ENCODE data around the gene SUFU.
A peak's percentile ranks its signal among the peaks of the same experiment; 100 is the strongest.

Gene SUFU

DNA sequence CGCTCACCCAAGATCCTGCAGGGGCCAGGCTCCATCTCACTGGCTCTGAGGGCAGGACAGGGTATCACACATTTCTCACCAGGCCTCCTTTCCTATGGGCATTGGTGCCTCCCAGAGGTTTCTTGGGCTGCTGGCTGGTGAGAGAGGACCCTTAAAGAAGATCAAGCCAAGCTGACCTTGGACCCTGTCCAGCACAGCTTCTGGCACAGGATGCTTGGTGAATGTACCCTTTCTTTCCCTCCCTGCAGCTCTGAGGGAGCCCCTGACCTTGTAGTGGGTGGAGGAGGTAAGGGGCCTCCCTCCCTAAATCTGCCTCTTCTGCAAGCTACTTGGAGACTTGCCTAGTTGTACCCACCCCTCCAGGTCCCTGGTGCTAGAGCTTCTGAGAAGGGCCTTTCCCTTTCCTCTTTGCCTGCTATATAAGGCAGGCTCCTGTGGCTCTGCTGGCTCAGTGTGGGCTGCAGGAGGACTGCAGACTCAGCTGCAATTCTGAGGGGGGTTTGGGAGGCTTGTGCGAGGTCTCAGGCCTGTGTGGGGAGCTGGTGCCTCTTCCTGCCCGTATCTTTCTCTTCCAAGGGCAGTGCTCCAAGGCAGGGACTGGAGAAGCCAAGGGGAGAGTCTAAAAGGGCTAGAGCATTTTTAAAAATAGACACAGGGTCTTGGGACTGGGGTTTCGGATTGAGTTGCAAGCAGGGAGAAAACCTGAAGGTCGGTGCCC is 128.8 kb downstream of the SUFU start:
- ATAC-seq (replicated peaks) (no peak), DNase-seq (no peak)
- H3K27me3 Mint-ChIP-seq = no peaks in the 10 kb centered on the region
- peak overlapping the region in 1 of 2 donors; percentile 21 for H3K4me3 Mint-ChIP-seq
- peaks cover 21 to 25% of the 10 kb centered on the region in 2 donors for H3K4me1 Mint-ChIP-seq (ENCODE audit: low read depth in 2 of 2)
- no peaks in the 10 kb centered on the region for H3K9me3 Mint-ChIP-seq
- H3K36me3 Mint-ChIP-seq (ENCODE audit: insufficient read depth) = peaks cover 9% of the 10 kb centered on the region
- H3K27ac Mint-ChIP-seq = peak overlapping the region; percentile 73 to 76

DNA sequence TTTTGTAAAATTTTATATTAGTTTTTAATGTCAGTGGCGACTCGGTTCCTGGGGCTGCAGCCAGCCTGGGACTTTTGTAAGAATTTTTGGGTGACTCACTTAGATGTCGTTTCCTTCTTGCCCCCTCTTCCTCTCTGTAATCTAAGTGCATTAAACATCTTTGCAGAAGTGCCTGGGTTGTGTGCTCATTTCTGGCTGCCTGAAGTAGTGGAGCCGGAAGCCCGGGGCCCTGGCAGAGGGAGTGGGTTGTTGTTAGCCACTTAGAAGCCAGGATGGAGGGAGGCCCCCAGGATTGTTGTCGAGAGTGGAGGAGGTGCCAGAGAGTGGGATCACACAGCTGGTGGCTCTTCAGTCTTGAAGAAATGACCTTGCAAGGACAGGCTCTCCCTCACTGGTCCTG is 129.5 kb downstream of the SUFU start:
- H3K27ac Mint-ChIP-seq = peak overlapping the region; percentile 73 to 76
- H3K4me1 Mint-ChIP-seq (ENCODE audit: low read depth in 2 of 2) = peaks cover 21 to 25% of the 10 kb centered on the region in 2 donors
- no peaks in the 10 kb centered on the region for H3K27me3 Mint-ChIP-seq
- DNase-seq = no peak
- H3K36me3 Mint-ChIP-seq (ENCODE audit: insufficient read depth) = peaks cover 9% of the 10 kb centered on the region
- peak; percentile 53 for ATAC-seq (replicated peaks)
- H3K4me3 Mint-ChIP-seq = peak overlapping the region in 1 of 2 donors; percentile 45
- no peaks in the 10 kb centered on the region for H3K9me3 Mint-ChIP-seq

DNA sequence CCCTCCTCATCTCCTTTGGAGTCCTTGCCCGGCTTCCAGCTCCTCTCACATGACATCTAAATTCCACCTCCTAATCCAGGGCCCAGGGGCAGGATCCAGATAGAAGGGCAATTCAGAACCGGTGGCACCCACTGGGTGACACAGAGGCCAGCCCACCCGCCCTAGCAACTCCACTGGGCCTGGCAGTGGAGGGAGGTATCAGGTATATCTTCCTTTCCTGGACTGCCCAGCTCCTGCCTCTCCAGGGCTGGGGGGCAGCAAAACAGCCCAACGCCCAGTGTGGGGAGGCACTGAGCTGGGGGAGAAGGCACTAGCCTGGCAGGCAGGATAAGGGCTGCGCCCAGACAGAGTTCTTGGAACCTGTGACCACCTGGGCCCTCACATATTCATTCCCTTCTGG is 130.1 kb downstream of the SUFU start:
- no peak overlapping the region for H3K4me3 Mint-ChIP-seq
- peaks cover 21 to 25% of the 10 kb centered on the region in 2 donors for H3K4me1 Mint-ChIP-seq (ENCODE audit: low read depth in 2 of 2)
- no peak for ATAC-seq (replicated peaks)
- peak overlapping the region; percentile 73 to 76 for H3K27ac Mint-ChIP-seq
- no peaks in the 10 kb centered on the region for H3K9me3 Mint-ChIP-seq
- peaks cover 9% of the 10 kb centered on the region for H3K36me3 Mint-ChIP-seq (ENCODE audit: insufficient read depth)
- H3K27me3 Mint-ChIP-seq = no peaks in the 10 kb centered on the region
- DNase-seq = no peak

DNA sequence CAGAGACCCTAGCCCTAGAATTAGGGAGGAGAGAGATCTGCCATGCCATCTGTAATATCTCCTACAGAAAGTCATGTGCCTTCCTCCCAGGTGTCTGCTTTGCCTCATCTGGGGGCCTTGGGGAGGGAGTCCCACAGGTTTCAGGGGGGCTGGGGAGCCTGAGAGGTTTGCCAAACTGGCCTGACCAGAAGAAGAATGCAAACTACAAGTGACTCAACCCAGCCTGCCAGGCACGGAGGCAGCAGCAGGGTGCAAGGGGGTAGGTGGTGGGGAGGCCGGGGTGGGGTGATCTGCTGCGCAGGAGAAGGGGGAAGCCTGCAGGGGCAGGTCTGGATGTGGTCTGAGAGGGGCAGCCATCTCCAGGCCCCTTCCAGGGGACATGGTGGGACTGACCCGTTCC is 130.9 kb downstream of the SUFU start:
- Mint-ChIP-seq H3K36me3 (ENCODE audit: insufficient read depth) (peaks cover 9% of the 10 kb centered on the region), H3K27ac (peak overlapping the region; percentile 67 to 73), H3K9me3 (no peaks in the 10 kb centered on the region), H3K4me3 (no peak overlapping the region), H3K4me1 (ENCODE audit: low read depth in 2 of 2) (peaks cover 21 to 25% of the 10 kb centered on the region in 2 donors), H3K27me3 (no peaks in the 10 kb centered on the region)
- no peak for DNase-seq
- no peak for ATAC-seq (replicated peaks)

DNA sequence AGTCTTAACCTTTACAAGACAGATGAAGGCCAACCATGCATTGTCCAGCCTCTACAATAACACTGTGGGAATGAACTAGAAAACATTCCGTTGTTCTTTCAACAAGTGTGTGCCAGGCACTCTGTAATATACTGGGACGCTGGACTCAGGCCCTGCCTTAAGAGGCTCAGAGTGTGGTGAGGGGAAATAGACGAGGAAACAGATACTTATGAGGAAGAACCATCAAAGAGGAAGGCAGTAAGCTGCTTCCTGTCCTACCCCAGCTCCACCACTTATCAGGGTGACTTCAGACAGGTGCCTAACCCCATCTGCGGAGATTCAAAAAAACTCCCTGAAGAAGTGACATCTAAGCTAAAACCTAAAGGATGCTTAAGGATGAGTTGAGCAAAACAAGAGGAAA is 131.6 kb downstream of the SUFU start:
- Mint-ChIP-seq H3K27me3 (no peaks in the 10 kb centered on the region), H3K4me3 (peak overlapping the region in 1 of 2 donors; percentile 9), H3K4me1 (ENCODE audit: low read depth in 2 of 2) (peaks cover 21 to 25% of the 10 kb centered on the region in 2 donors), H3K36me3 (ENCODE audit: insufficient read depth) (peaks cover 9% of the 10 kb centered on the region), H3K27ac (peak overlapping the region; percentile 67), H3K9me3 (no peaks in the 10 kb centered on the region)
- ATAC-seq (replicated peaks) (peak; percentile 79), DNase-seq (no peak)

DNA sequence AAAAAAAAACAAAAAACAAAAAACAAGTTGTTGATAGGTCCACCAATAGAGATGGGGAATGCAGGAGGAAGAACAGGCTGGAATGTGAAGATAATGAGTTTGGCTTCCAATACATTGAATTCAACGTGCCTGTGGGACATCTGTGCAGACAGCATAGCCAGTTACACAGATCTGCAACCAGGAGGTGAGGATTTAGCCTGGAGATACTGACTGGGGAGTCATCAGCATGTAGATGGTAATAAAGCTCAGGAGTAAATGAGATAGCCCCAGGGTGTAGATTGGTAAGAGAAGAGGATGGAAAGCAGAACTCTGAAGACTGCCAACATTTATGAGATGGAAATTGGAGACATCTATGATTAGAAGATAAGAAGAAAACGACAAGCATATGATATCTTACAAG is 135.8 kb downstream of the SUFU start:
- ATAC-seq (replicated peaks) (no peak), DNase-seq (no peak)
- H3K27ac Mint-ChIP-seq = no peak overlapping the region
- H3K4me1 Mint-ChIP-seq (ENCODE audit: low read depth in 2 of 2) = peaks cover 13 to 18% of the 10 kb centered on the region in 2 donors
- no peaks in the 10 kb centered on the region for H3K9me3 Mint-ChIP-seq
- no peak overlapping the region for H3K4me3 Mint-ChIP-seq
- H3K36me3 Mint-ChIP-seq (ENCODE audit: insufficient read depth) = peaks cover 19% of the 10 kb centered on the region
- H3K27me3 Mint-ChIP-seq = no peaks in the 10 kb centered on the region

DNA sequence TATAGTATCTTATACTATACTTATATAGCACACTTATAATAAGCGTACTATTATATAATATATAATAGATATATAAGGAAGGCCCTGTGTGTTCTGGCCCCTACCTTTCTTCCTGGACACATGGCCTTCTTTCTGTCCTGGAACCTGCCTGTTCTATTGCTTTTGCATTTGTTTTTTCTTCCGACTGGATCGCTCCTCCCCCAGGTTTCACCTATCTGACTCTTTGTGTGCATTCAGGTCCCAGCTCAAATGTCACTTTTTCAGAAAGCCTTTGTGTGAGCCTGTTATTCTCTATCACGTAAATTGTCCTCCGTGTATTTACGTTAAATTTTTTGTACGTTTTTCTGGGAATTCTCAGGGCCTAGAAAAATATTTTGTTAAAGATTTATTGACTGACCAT is 137.6 kb downstream of the SUFU start:
- Mint-ChIP-seq H3K9me3 (no peaks in the 10 kb centered on the region), H3K27ac (peak overlapping the region; percentile 91 to 94), H3K4me3 (peak overlapping the region; percentile 87 to 96), H3K4me1 (ENCODE audit: low read depth in 2 of 2) (peaks cover 15 to 22% of the 10 kb centered on the region in 2 donors), H3K36me3 (ENCODE audit: insufficient read depth) (peaks cover 35% of the 10 kb centered on the region), H3K27me3 (no peaks in the 10 kb centered on the region)
- ATAC-seq (replicated peaks) = no peak
- no peak for DNase-seq

DNA sequence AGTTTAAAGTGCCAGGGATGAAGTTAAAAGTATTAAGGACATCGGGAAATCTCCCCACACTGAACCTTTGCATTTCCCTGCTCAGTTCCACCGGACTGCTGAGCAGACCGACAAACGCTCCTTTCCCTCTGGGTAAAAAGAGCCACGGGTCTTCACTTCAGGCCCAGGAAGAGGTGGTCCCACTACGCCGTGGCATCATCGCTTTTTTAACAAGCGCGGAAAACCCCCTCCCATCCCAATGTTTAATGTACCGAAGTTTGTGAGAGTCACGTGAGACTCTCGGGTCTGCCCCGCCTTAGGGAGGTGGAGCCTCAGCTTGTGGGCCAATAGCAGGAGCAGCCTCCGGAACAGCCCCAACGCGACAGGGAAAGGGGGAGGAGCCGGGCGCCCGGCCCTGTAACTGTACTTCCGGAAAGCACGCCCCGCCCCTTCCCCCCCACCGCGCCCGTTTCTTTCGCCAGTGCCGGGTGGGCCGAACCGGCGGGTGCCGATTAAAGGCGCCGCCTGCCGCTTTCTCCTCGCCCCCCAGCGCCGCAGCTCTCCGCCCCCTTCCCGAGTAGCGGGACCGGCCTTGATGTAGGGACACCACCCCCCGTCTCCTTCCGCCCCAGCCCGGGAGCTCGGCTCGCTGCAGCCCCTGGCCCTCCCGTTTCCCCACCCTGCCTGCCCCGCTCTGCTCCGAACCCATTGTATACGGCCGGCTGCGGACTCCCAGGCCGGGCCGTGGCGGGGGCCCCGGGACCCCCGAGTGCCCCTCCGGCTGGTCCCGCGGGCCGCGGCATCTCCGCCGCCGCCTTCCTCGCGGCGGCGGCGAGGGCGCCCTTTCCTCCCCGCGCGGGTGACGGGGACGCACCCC is 138.3 kb downstream of the SUFU start:
- Mint-ChIP-seq H3K9me3 (no peaks in the 10 kb centered on the region), H3K27ac (peak overlapping the region; percentile 91 to 94), H3K4me3 (peak overlapping the region; percentile 87 to 96), H3K27me3 (no peaks in the 10 kb centered on the region), H3K4me1 (ENCODE audit: low read depth in 2 of 2) (peaks cover 22 to 26% of the 10 kb centered on the region in 2 donors), H3K36me3 (ENCODE audit: insufficient read depth) (peaks cover 37% of the 10 kb centered on the region)
- ATAC-seq (replicated peaks) (peak; percentile 66), DNase-seq (peak; percentile 91 to 96 (median 93))

DNA sequence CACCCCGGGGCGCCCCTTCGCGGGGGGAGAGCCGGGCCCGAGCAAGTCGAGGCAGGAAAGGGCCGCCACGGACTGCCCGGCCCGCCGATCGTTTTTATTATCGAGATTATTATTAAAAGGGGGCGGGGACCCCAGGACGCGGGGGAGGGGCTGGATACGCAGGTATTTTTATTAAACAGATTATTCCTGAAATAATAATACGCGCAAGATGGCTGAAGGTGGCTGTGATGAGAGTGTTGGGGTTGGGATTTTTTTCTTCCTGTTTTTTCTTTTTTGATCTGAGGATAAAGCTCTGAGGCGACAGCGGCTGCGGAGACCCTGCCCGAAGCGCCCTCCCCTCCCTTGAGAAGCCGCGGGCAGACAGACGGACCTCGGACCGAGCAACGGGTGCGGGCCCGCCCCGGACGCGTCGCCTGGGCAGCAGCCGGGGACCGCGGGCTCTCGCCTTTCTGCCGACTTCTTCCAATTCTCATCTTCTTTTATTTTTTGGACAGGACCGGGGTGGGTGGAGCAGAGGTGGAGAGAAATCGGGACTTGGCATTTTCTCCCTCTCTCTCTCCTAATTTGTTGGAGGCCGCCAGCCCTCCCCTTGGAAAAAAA is 139.1 kb downstream of the SUFU start:
- Mint-ChIP-seq H3K4me1 (ENCODE audit: low read depth in 2 of 2) (peaks cover 26 to 34% of the 10 kb centered on the region in 2 donors), H3K27me3 (no peaks in the 10 kb centered on the region), H3K4me3 (peak overlapping the region; percentile 87 to 96), H3K36me3 (ENCODE audit: insufficient read depth) (peaks cover 38% of the 10 kb centered on the region), H3K9me3 (no peaks in the 10 kb centered on the region), H3K27ac (peak overlapping the region; percentile 91 to 94)
- DNase-seq = peak in 1 of 3 experiments; percentile 25
- ATAC-seq (replicated peaks) = no peak

DNA sequence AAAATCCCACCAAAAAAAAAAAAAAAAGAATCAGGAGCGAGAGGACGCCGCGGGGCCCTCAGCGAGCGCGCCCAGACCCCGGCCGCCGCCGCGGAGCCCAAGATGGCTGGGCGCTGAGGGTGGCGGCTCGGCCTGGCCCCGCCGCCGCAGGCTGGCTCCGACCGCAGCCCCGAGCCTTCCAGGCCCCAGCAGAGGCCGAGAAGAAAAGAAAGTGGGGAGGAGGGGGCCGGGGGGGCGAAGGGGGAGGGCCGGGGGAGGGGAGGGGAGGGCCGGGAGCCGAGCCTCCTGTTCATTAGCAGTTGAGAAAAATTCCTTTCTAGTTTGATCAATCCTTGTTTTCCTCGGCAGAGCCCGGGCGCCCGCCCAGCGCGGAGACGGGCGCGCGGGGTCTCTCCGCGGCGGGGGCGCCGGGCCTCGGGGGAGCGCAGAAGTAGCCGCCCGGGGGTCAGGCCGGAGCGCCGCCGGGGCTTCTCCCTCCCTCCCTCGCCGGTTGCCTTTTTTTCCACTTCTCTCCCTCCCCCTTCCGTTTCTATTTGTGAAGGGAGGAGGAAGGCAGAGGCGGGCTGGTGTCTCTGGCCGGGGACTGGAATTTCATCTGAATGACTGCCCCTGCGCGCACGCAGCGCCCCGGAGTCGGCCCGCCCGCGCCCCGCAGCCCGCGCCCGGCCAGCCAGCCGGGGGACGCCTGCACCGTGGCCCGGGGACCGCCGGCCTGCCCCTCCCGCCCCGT is 139.7 kb downstream of the SUFU start:
- H3K27ac Mint-ChIP-seq = peak overlapping the region; percentile 91 to 94
- H3K27me3 Mint-ChIP-seq = no peaks in the 10 kb centered on the region
- no peak for ATAC-seq (replicated peaks)

DNA sequence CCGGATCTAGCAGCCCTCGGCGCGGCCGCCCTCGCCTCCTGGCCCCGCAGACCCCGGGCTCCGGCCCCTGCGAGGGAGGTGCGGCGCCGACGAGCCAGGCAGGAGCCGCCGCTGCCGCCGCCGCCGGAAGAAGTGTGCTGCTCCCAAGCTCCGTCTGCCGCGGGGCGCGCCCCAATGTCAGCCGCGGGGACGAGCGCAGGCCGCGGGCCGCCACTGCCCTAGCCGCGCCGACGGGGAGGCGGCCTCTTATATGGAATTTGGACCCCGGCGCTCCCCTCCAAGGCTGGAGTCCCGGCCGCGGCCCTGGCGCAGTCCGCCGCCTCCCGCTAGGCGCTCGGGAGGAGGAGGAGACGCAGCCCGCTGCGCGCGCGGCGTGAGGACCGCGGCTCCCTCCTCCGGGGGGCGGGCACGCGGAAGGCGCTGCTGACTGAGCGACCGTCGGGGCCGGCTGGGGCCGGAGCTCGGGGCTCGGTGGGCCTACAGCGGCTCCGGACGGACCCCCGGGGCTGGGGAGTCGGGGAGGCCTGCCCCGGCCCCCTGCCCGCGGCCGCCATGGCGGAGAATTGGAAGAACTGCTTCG is 140.4 kb downstream of the SUFU start, which contains the start of gene TRIM8:
Gene TRIM8 (plus strand): TSS at position 414 of the 580 bp plus-strand sequence. CDS start 139 bp downstream, at position 553.
- H3K4me3 Mint-ChIP-seq = peak within 1 kb of the TSS; percentile 94 to 96
- ATAC-seq (replicated peaks) = no peak
- no peaks in the 10 kb centered on the region for H3K9me3 Mint-ChIP-seq
- peak within 1 kb of the TSS; percentile 94 to 96 for H3K27ac Mint-ChIP-seq
- H3K36me3 Mint-ChIP-seq (ENCODE audit: insufficient read depth) = peaks cover 42% of the 10 kb centered on the region
- H3K4me1 Mint-ChIP-seq (ENCODE audit: low read depth in 2 of 2) = peaks cover 39 to 47% of the 10 kb centered on the region in 2 donors
- H3K27me3 Mint-ChIP-seq = no peaks in the 10 kb centered on the region
- peak; percentile 31 to 55 (median 46) for DNase-seq

More for the DNA sequence above, 139.7 kb downstream of the SUFU start:
- peak in 2 of 3 experiments; percentile 15 for DNase-seq
- Mint-ChIP-seq H3K9me3 (no peaks in the 10 kb centered on the region), H3K36me3 (ENCODE audit: insufficient read depth) (peaks cover 38% of the 10 kb centered on the region), H3K4me1 (ENCODE audit: low read depth in 2 of 2) (peaks cover 32 to 40% of the 10 kb centered on the region in 2 donors), H3K4me3 (peak overlapping the region; percentile 87 to 96)

DNA sequence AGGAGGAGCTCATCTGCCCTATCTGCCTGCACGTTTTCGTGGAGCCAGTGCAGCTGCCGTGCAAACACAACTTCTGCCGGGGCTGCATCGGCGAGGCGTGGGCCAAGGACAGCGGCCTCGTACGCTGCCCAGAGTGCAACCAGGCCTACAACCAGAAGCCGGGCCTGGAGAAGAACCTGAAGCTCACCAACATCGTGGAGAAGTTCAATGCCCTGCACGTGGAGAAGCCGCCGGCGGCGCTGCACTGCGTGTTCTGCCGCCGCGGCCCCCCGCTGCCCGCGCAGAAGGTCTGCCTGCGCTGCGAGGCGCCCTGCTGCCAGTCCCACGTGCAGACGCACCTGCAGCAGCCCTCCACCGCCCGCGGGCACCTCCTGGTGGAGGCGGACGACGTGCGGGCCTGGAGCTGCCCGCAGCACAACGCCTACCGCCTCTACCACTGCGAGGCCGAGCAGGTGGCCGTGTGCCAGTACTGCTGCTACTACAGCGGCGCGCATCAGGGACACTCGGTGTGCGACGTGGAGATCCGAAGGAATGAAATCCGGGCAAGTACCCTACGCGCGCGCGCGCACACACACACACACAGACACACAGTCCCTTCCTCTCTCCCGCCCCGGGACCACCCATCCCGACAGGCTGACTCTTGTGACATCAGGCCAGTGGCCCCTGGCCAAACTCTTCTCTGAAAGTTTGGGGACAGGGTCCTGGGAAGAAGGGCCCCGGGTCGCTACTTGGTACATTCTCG is 141.0 kb downstream of the SUFU start:
- ATAC-seq (replicated peaks) = peak; percentile 45
- peak overlapping the region; percentile 94 to 96 for H3K4me3 Mint-ChIP-seq
- H3K4me1 Mint-ChIP-seq (ENCODE audit: low read depth in 2 of 2) = peaks cover 44 to 51% of the 10 kb centered on the region in 2 donors
- no peaks in the 10 kb centered on the region for H3K27me3 Mint-ChIP-seq
- DNase-seq = peak; percentile 67 to 79 (median 72)
- H3K36me3 Mint-ChIP-seq (ENCODE audit: insufficient read depth) = peaks cover 46% of the 10 kb centered on the region
- no peaks in the 10 kb centered on the region for H3K9me3 Mint-ChIP-seq
- peak overlapping the region; percentile 93 to 96 for H3K27ac Mint-ChIP-seq

All from effector memory CD8-positive, alpha-beta T cell (primary cell).